HCT116 (cell line): Measurements from ENCODE around the gene FSTL4.

ENCODE experiments used
- EZH2 ChIP-seq: fragments of 200-600 bp; sonication (generic); IDR thresholded peaks from 2 replicates; pipeline ENCODE4 v1.6.1; 2017; ENCODE audit warnings: antibody characterized with exemption, mixed run types
- JUND ChIP-seq: IDR thresholded peaks from 2 replicates; pipeline ENCODE4 v1.6.1; 2012
- POLR2AphosphoS5 ChIP-seq: IDR thresholded peaks from 2 replicates; pipeline ENCODE4 v1.6.1; 2011; ENCODE audit warnings: mild to moderate bottlenecking, low read depth, low read length, moderate library complexity
- TCF7L2 ChIP-seq: IDR thresholded peaks from 2 replicates; pipeline ENCODE4 v1.7.0; 2011; ENCODE audit warnings: borderline replicate concordance, inconsistent platforms; ENCODE audit not compliant: insufficient read depth, insufficient read length; ENCODE audit errors: extremely low read depth
- ZFX ChIP-seq: fragments of 450-650 bp; IDR thresholded peaks from 2 replicates; pipeline ENCODE4 v1.6.1; 2017
- TF ChIP-seq, protein P1 (sequence below), 3 experiments: fragments of 200-600 bp in 1 of 3; sonication (generic) in 1 of 3; IDR thresholded peaks in 2 of 3; conservative IDR thresholded peaks in 1 of 3; 2 replicates each; pipeline ENCODE4 v1.5.1; 2012 to 2017; ENCODE audit warnings: low read depth in 2 of 3, low read length in 2 of 3, antibody characterized with exemption in 1 of 3, borderline replicate concordance in 1 of 3, control low read depth in 1 of 3, mild to moderate bottlenecking in 1 of 3, mixed read lengths in 1 of 3, mixed run types in 1 of 3, moderate library complexity in 1 of 3; ENCODE audit not compliant: insufficient read depth in 1 of 3
- TF ChIP-seq, protein P2 (sequence below): IDR thresholded peaks from 2 replicates; pipeline ENCODE4 v1.6.1; 2011; ENCODE audit warnings: mild to moderate bottlenecking, low read length, moderate library complexity; ENCODE audit not compliant: insufficient replicate concordance; ENCODE audit errors: extremely low read depth

DNA sequence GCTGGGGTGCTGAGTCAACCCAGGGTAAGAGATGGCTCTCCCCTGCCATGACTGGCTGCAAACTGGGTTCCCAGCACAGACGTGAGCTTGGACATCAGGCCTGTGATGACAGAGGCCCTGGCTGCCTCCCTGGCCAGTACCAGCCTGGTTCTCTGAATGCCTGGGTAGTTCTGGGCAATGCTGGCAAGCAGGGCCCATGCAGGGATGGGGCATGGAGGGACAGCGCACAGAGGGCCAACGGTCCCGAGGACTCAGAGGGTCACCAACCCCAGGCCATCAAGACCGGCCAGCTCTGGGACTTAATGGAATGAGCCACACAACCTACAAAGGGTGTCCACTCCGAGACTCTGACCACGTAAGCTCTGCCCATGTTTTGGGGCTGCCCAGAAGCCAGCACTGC, 241.4 kb downstream of the FSTL4 start:
- TF ChIP-seq, protein P1, sequence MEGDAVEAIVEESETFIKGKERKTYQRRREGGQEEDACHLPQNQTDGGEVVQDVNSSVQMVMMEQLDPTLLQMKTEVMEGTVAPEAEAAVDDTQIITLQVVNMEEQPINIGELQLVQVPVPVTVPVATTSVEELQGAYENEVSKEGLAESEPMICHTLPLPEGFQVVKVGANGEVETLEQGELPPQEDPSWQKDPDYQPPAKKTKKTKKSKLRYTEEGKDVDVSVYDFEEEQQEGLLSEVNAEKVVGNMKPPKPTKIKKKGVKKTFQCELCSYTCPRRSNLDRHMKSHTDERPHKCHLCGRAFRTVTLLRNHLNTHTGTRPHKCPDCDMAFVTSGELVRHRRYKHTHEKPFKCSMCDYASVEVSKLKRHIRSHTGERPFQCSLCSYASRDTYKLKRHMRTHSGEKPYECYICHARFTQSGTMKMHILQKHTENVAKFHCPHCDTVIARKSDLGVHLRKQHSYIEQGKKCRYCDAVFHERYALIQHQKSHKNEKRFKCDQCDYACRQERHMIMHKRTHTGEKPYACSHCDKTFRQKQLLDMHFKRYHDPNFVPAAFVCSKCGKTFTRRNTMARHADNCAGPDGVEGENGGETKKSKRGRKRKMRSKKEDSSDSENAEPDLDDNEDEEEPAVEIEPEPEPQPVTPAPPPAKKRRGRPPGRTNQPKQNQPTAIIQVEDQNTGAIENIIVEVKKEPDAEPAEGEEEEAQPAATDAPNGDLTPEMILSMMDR (IDR thresholded peaks at IDR 0.05 in 2 of 3, conservative IDR thresholded peaks at IDR 0.05 in 1 of 3; ENCODE audit: borderline replicate concordance in 1 of 3, insufficient read depth in 1 of 3, low read depth in 2 of 3, low read length in 2 of 3) = no peak
- no peak for TF ChIP-seq JUND
- no peak for TF ChIP-seq ZFX
- TF ChIP-seq EZH2 = no peak
- no peak for TF ChIP-seq TCF7L2
- TF ChIP-seq, protein P2, sequence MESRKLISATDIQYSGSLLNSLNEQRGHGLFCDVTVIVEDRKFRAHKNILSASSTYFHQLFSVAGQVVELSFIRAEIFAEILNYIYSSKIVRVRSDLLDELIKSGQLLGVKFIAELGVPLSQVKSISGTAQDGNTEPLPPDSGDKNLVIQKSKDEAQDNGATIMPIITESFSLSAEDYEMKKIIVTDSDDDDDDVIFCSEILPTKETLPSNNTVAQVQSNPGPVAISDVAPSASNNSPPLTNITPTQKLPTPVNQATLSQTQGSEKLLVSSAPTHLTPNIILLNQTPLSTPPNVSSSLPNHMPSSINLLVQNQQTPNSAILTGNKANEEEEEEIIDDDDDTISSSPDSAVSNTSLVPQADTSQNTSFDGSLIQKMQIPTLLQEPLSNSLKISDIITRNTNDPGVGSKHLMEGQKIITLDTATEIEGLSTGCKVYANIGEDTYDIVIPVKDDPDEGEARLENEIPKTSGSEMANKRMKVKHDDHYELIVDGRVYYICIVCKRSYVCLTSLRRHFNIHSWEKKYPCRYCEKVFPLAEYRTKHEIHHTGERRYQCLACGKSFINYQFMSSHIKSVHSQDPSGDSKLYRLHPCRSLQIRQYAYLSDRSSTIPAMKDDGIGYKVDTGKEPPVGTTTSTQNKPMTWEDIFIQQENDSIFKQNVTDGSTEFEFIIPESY = no peak
- no peak for TF ChIP-seq POLR2AphosphoS5
